LNCaP clone FGC (cell line): Measurements from ENCODE around the gene CLMN.

Source experiments
- DNase-seq: peaks from one replicate; pipeline ENCODE4 v3.0.0-alpha.2; 2011; ENCODE audit warnings: low read depth
- H3K4me3 ChIP-seq: 2 replicates; pipeline ENCODE4 v1.5.1; 2011; ENCODE audit warnings: mild to moderate bottlenecking, low read depth, low read length, control low read depth
- CTCF ChIP-seq: IDR thresholded peaks from 2 replicates; pipeline ENCODE4 v1.5.1; 2012; ENCODE audit warnings: mild to moderate bottlenecking; ENCODE audit not compliant: control insufficient read depth, insufficient read depth; ENCODE audit errors: extremely low read depth

Gene CLMN

GRCh38 chr14:95216008-95216407, 103.7 kb downstream of the CLMN start:
- DNase-seq = no peak
- TF ChIP-seq CTCF = no peak

DNA sequence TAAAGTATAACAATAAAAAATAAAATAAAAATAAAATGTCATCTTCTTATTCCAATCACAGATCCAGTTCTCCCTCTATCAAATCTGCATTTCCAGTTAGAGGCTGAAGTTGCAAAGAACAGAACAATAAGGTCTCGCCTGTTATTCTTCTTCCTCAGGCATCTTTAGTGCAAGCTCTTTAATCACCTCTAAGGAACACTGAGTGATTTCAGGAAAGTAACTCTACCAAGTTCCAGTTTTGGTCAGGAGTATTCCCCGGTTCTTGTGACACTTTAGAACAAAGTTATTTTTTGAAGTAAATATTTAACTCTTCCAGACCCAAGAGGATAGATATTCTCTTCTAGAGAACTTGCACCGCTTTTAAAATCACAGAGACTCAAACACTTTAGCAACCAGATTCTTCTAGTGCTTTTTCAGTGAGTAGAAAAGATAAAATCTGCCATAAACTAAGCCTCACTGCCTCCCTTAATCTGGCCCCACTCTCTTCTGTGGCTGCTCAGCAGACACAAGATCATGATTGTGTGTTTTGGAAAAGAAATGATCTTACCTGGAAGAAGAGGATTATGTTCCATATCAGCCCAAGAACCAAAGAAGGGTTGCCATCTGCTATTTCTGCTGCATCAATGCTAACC, 104.5 kb downstream of the CLMN start:
- no peak overlapping the region for H3K4me3 ChIP-seq
- DNase-seq = no peak
- no peak for TF ChIP-seq CTCF

More at GRCh38 chr14:95216008-95216407, 103.7 kb downstream of the CLMN start:
- no peak overlapping the region for H3K4me3 ChIP-seq

DNA sequence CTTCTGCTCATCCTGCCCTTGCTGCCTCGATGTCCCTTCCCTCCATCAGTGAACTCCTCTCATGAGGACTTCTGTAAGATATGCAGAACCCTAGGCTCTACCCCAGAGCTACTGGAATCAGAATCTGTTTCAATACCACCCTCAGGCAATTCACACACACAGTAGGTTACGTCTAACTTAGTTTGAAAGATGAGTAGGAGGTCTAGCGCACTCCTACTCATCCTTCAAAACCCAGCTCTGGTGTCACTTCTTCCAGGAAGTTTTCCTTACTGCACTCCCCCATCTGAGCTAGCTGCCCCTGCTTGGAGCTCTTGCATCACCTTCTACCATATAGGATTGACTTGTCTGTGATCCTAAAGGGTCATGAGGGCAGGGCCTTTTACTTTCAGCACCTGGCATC, 105.9 kb downstream of the CLMN start:
- H3K4me3 ChIP-seq = no peak overlapping the region
- no peak for DNase-seq
- no peak for TF ChIP-seq CTCF

GRCh38 chr14:95211721-95212504, 107.8 kb downstream of the CLMN start:
- no peak for DNase-seq
- H3K4me3 ChIP-seq = no peak overlapping the region
- TF ChIP-seq CTCF = no peak

GRCh38 chr14:95210699-95211098, 109.0 kb downstream of the CLMN start:
- no peak for TF ChIP-seq CTCF
- H3K4me3 ChIP-seq = no peak overlapping the region
- no peak for DNase-seq

GRCh38 chr14:95208598-95208997, 111.1 kb downstream of the CLMN start:
- no peak for DNase-seq
- H3K4me3 ChIP-seq = no peak overlapping the region
- TF ChIP-seq CTCF = no peak
